ENCODE measurements around the gene FGF1.
A peak's percentile ranks its signal among the peaks of the same experiment; 100 is the strongest.

The FGF1 gene

GRCh38 chr5:142642427-142642826 lies 43.5 kb downstream of the FGF1 start:
- no peaks in the 10 kb centered on the region for H3K27me3 ChIP-seq (ENCODE audit: insufficient read depth, low read depth, severe bottlenecking)
- H3K9me3 ChIP-seq (ENCODE audit: severe bottlenecking): no peaks in the 10 kb centered on the region
- no peak overlapping the region for H3K4me3 ChIP-seq (ENCODE audit: low read depth, low read length)
- no peak for DNase-seq
- H3K36me3 ChIP-seq: no peaks in the 10 kb centered on the region
- H3K27ac ChIP-seq: no peak overlapping the region
- no peak for TF ChIP-seq CTCF (IDR thresholded peaks at IDR 0.05; ENCODE audit: low read depth, low read length)

GRCh38 chr5:142641711-142642110 lies 44.2 kb downstream of the FGF1 start:
- Histone ChIP-seq H3K27me3 (ENCODE audit: insufficient read depth, low read depth, severe bottlenecking) (no peaks in the 10 kb centered on the region), H3K36me3 (no peaks in the 10 kb centered on the region), H3K4me3 (ENCODE audit: low read depth, low read length) (no peak overlapping the region), H3K27ac (no peak overlapping the region), H3K9me3 (ENCODE audit: severe bottlenecking) (no peaks in the 10 kb centered on the region)
- TF ChIP-seq CTCF (IDR thresholded peaks at IDR 0.05; ENCODE audit: low read depth, low read length): no peak
- DNase-seq: no peak

GRCh38 chr5:142640316-142641005 lies 45.4 kb downstream of the FGF1 start:
- Histone ChIP-seq H3K4me3 (ENCODE audit: low read depth, low read length) (no peak overlapping the region), H3K27me3 (ENCODE audit: insufficient read depth, low read depth, severe bottlenecking) (no peaks in the 10 kb centered on the region), H3K27ac (no peak overlapping the region), H3K36me3 (no peaks in the 10 kb centered on the region), H3K9me3 (ENCODE audit: severe bottlenecking) (no peaks in the 10 kb centered on the region)
- TF ChIP-seq CTCF (IDR thresholded peaks at IDR 0.05; ENCODE audit: low read depth, low read length): no peak
- DNase-seq: no peak

- H3K27me3 ChIP-seq (ENCODE audit: insufficient read depth, low read depth, severe bottlenecking): no peaks in the 10 kb centered on the region
- TF ChIP-seq CTCF (IDR thresholded peaks at IDR 0.05; ENCODE audit: low read depth, low read length): no peak
- H3K27ac ChIP-seq: no peak overlapping the region
- H3K9me3 ChIP-seq (ENCODE audit: severe bottlenecking): no peaks in the 10 kb centered on the region
- no peaks in the 10 kb centered on the region for H3K36me3 ChIP-seq
- no peak for DNase-seq
- H3K4me3 ChIP-seq (ENCODE audit: low read depth, low read length): no peak overlapping the region
Observed at GRCh38 chr5:142639455-142639854, 46.4 kb downstream of the FGF1 start.

GRCh38 chr5:142637871-142638270 lies 48.0 kb downstream of the FGF1 start:
- DNase-seq: peak; percentile 85
- Histone ChIP-seq H3K4me3 (ENCODE audit: low read depth, low read length) (no peak overlapping the region), H3K36me3 (no peaks in the 10 kb centered on the region), H3K9me3 (ENCODE audit: severe bottlenecking) (no peaks in the 10 kb centered on the region), H3K27ac (peak overlapping the region; percentile 41), H3K27me3 (ENCODE audit: insufficient read depth, low read depth, severe bottlenecking) (no peaks in the 10 kb centered on the region)
- no peak for TF ChIP-seq CTCF (IDR thresholded peaks at IDR 0.05; ENCODE audit: low read depth, low read length)
